ENCODE data around the gene ALKBH3.

Gene ALKBH3

GRCh38 chr11:43928721-43929120 is 48.1 kb downstream of the ALKBH3 start:
- Histone ChIP-seq H3K79me1 (ENCODE audit: low read length) (no peaks in the 10 kb centered on the region), H3K79me2 (ENCODE audit: control insufficient read depth, insufficient read depth, low read length) (no peaks in the 10 kb centered on the region), H3K56ac (ENCODE audit: low read length) (no peak overlapping the region), H2BK5ac (ENCODE audit: low read length) (no peak overlapping the region), H4K8ac (ENCODE audit: low read depth, low read length) (no peak overlapping the region), H4K5ac (ENCODE audit: low read length) (no peak overlapping the region), H3K4me3 (ENCODE audit: low read length) (no peak overlapping the region), H3K4me2 (ENCODE audit: low read length) (no peak overlapping the region), H3K36me3 (ENCODE audit: control insufficient read depth, insufficient read depth, low read length) (no peaks in the 10 kb centered on the region), H2BK120ac (ENCODE audit: low read depth, low read length) (no peak overlapping the region), H3K27me3 (ENCODE audit: insufficient read depth, low read length, poor library complexity) (no peaks in the 10 kb centered on the region), H3K4ac (ENCODE audit: low read depth, low read length) (no peak overlapping the region), H3K23ac (ENCODE audit: low read length) (no peak overlapping the region), H3K4me1 (ENCODE audit: control insufficient read depth, low read depth, low read length) (no peaks in the 10 kb centered on the region), H3K18ac (ENCODE audit: low read length) (no peak overlapping the region), H3K9ac (ENCODE audit: low read length) (no peak overlapping the region), H2BK15ac (replicated peaks; ENCODE audit: low read depth) (no peak overlapping the region), H3K27ac (ENCODE audit: low read depth, low read length) (no peak overlapping the region), H2AK5ac (ENCODE audit: low read length) (no peak overlapping the region)
- no peak for DNase-seq
- WGBS (ENCODE audit: extremely low coverage, insufficient coverage, low lambda C conversion rate): no CpG with 5 or more reads among the region's 4 CpGs

GRCh38 chr11:43930868-43931716 is 50.5 kb downstream of the ALKBH3 start:
- H3K4me1 ChIP-seq (ENCODE audit: control insufficient read depth, low read depth, low read length): no peaks in the 10 kb centered on the region
- no peak overlapping the region for H3K4me2 ChIP-seq (ENCODE audit: low read length)
- H4K5ac ChIP-seq (ENCODE audit: low read length): no peak overlapping the region
- WGBS (ENCODE audit: extremely low coverage, insufficient coverage, low lambda C conversion rate): no CpG with 5 or more reads among the region's 10 CpGs
- no peak overlapping the region for H2BK5ac ChIP-seq (ENCODE audit: low read length)
- H4K8ac ChIP-seq (ENCODE audit: low read depth, low read length): no peak overlapping the region
- no peak overlapping the region for H2BK15ac ChIP-seq (replicated peaks; ENCODE audit: low read depth)
- H3K9ac ChIP-seq (ENCODE audit: low read length): no peak overlapping the region
- H3K56ac ChIP-seq (ENCODE audit: low read length): no peak overlapping the region
- no peaks in the 10 kb centered on the region for H3K79me1 ChIP-seq (ENCODE audit: low read length)
- no peak overlapping the region for H3K27ac ChIP-seq (ENCODE audit: low read depth, low read length)
- H3K4me3 ChIP-seq (ENCODE audit: low read length): no peak overlapping the region
- no peak overlapping the region for H2BK120ac ChIP-seq (ENCODE audit: low read depth, low read length)
- no peaks in the 10 kb centered on the region for H3K27me3 ChIP-seq (ENCODE audit: insufficient read depth, low read length, poor library complexity)
- H3K23ac ChIP-seq (ENCODE audit: low read length): no peak overlapping the region
- no peaks in the 10 kb centered on the region for H3K79me2 ChIP-seq (ENCODE audit: control insufficient read depth, insufficient read depth, low read length)
- H3K36me3 ChIP-seq (ENCODE audit: control insufficient read depth, insufficient read depth, low read length): no peaks in the 10 kb centered on the region
- H2AK5ac ChIP-seq (ENCODE audit: low read length): no peak overlapping the region
- no peak for DNase-seq
- H3K4ac ChIP-seq (ENCODE audit: low read depth, low read length): no peak overlapping the region
- no peak overlapping the region for H3K18ac ChIP-seq (ENCODE audit: low read length)

GRCh38 chr11:43931717-43932039 is 51.0 kb downstream of the ALKBH3 start:
- Histone ChIP-seq H3K36me3 (ENCODE audit: control insufficient read depth, insufficient read depth, low read length) (no peaks in the 10 kb centered on the region), H4K5ac (ENCODE audit: low read length) (no peak overlapping the region), H3K4me1 (ENCODE audit: control insufficient read depth, low read depth, low read length) (no peaks in the 10 kb centered on the region), H3K9ac (ENCODE audit: low read length) (no peak overlapping the region), H2BK120ac (ENCODE audit: low read depth, low read length) (no peak overlapping the region), H3K56ac (ENCODE audit: low read length) (no peak overlapping the region), H2BK15ac (replicated peaks; ENCODE audit: low read depth) (no peak overlapping the region), H3K4me3 (ENCODE audit: low read length) (no peak overlapping the region), H3K18ac (ENCODE audit: low read length) (no peak overlapping the region), H3K27ac (ENCODE audit: low read depth, low read length) (no peak overlapping the region), H3K27me3 (ENCODE audit: insufficient read depth, low read length, poor library complexity) (no peaks in the 10 kb centered on the region), H3K79me2 (ENCODE audit: control insufficient read depth, insufficient read depth, low read length) (no peaks in the 10 kb centered on the region), H2AK5ac (ENCODE audit: low read length) (no peak overlapping the region), H3K23ac (ENCODE audit: low read length) (no peak overlapping the region), H2BK5ac (ENCODE audit: low read length) (no peak overlapping the region), H3K4me2 (ENCODE audit: low read length) (no peak overlapping the region), H4K8ac (ENCODE audit: low read depth, low read length) (no peak overlapping the region), H3K79me1 (ENCODE audit: low read length) (no peaks in the 10 kb centered on the region), H3K4ac (ENCODE audit: low read depth, low read length) (no peak overlapping the region)
- no peak for DNase-seq
- no CpG with 5 or more reads among the region's 4 CpGs for WGBS (ENCODE audit: extremely low coverage, insufficient coverage, low lambda C conversion rate)

GRCh38 chr11:43933226-43933607 is 52.6 kb downstream of the ALKBH3 start:
- H3K27ac ChIP-seq (ENCODE audit: low read depth, low read length): no peak overlapping the region
- no peak overlapping the region for H2BK5ac ChIP-seq (ENCODE audit: low read length)
- no peak overlapping the region for H2AK5ac ChIP-seq (ENCODE audit: low read length)
- H2BK120ac ChIP-seq (ENCODE audit: low read depth, low read length): no peak overlapping the region
- H3K79me1 ChIP-seq (ENCODE audit: low read length): no peaks in the 10 kb centered on the region
- no peaks in the 10 kb centered on the region for H3K36me3 ChIP-seq (ENCODE audit: control insufficient read depth, insufficient read depth, low read length)
- no peak overlapping the region for H3K56ac ChIP-seq (ENCODE audit: low read length)
- H3K4me1 ChIP-seq (ENCODE audit: control insufficient read depth, low read depth, low read length): no peaks in the 10 kb centered on the region
- no peak overlapping the region for H3K4ac ChIP-seq (ENCODE audit: low read depth, low read length)
- no peak overlapping the region for H3K23ac ChIP-seq (ENCODE audit: low read length)
- no peaks in the 10 kb centered on the region for H3K79me2 ChIP-seq (ENCODE audit: control insufficient read depth, insufficient read depth, low read length)
- H3K9ac ChIP-seq (ENCODE audit: low read length): no peak overlapping the region
- DNase-seq: no peak
- H3K4me2 ChIP-seq (ENCODE audit: low read length): no peak overlapping the region
- no peak overlapping the region for H4K8ac ChIP-seq (ENCODE audit: low read depth, low read length)
- no peak overlapping the region for H3K18ac ChIP-seq (ENCODE audit: low read length)
- H2BK15ac ChIP-seq (replicated peaks; ENCODE audit: low read depth): no peak overlapping the region
- no CpG with 5 or more reads among the region's 1 CpG for WGBS (ENCODE audit: extremely low coverage, insufficient coverage, low lambda C conversion rate)
- no peak overlapping the region for H4K5ac ChIP-seq (ENCODE audit: low read length)
- no peaks in the 10 kb centered on the region for H3K27me3 ChIP-seq (ENCODE audit: insufficient read depth, low read length, poor library complexity)
- H3K4me3 ChIP-seq (ENCODE audit: low read length): no peak overlapping the region

GRCh38 chr11:43933608-43934551 is 53.2 kb downstream of the ALKBH3 start:
- Histone ChIP-seq H3K56ac (ENCODE audit: low read length) (no peak overlapping the region), H3K4me3 (ENCODE audit: low read length) (no peak overlapping the region), H2AK5ac (ENCODE audit: low read length) (no peak overlapping the region), H4K8ac (ENCODE audit: low read depth, low read length) (no peak overlapping the region), H2BK5ac (ENCODE audit: low read length) (no peak overlapping the region), H3K27ac (ENCODE audit: low read depth, low read length) (no peak overlapping the region), H3K27me3 (ENCODE audit: insufficient read depth, low read length, poor library complexity) (no peaks in the 10 kb centered on the region), H3K4ac (ENCODE audit: low read depth, low read length) (no peak overlapping the region), H3K9ac (ENCODE audit: low read length) (no peak overlapping the region), H3K23ac (ENCODE audit: low read length) (no peak overlapping the region), H2BK120ac (ENCODE audit: low read depth, low read length) (no peak overlapping the region), H3K18ac (ENCODE audit: low read length) (no peak overlapping the region), H4K5ac (ENCODE audit: low read length) (no peak overlapping the region), H2BK15ac (replicated peaks; ENCODE audit: low read depth) (no peak overlapping the region), H3K4me2 (ENCODE audit: low read length) (no peak overlapping the region), H3K4me1 (ENCODE audit: control insufficient read depth, low read depth, low read length) (no peaks in the 10 kb centered on the region), H3K79me2 (ENCODE audit: control insufficient read depth, insufficient read depth, low read length) (no peaks in the 10 kb centered on the region), H3K79me1 (ENCODE audit: low read length) (no peaks in the 10 kb centered on the region), H3K36me3 (ENCODE audit: control insufficient read depth, insufficient read depth, low read length) (no peaks in the 10 kb centered on the region)
- DNase-seq: no peak
- no CpG with 5 or more reads among the region's 20 CpGs for WGBS (ENCODE audit: extremely low coverage, insufficient coverage, low lambda C conversion rate)

Measured in mesendoderm (in vitro differentiated cells).